ENCODE results near the gene CYTH2.
"Not testable (repeated sequence)": the region's sequence is repeated elsewhere in the genome, so short reads cannot be mapped to it uniquely, and the experiment has no call there.

Gene CYTH2

GRCh38 chr19:48511321-48511731 is 42.2 kb downstream of the CYTH2 start:
- DNase-seq (ENCODE audit: low read depth in 2 of 3, low spot score in 2 of 3): no peak

DNA sequence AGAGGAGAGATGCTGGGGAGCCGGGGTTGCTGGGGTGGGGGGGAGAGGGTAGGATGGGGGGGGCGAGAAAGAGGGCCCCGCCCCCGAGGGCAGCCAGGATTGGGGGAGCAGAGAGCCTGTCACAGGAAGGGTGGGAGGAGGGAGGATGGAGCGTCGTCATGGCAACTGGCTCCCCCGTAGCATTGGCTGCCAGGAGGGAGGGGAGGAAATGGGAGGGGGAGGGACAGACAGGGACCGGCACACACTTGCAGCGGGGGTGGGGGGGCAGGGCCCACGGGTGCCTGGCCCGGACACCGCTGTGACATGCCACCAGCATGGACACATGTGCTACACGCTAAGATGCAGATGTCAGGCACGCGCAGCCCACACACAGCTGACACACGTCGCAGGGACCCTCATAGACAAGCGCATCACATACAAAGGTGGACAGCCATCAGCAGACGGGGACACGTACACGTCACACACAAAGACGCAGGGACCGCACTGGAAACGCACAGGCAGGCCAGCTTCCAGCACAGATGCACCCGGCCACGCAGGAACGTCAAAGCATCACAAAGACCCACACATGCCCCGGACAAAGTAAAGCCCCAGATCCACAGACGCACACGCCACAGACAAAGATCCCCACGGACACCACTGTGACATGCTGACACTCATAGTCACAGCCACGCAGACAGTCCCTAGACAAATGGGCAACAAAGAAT is 42.8 kb downstream of the CYTH2 start, which contains the start of gene LMTK3:
TSS of gene LMTK3 (minus strand) at position 36 of the 704 bp plus-strand sequence. CDS start 259 bp downstream, outside the sequence.
- DNase-seq (ENCODE audit: low read depth in 2 of 3, low spot score in 2 of 3): peak in 2 of 3 experiments; percentile 44 to 55

GRCh38 chr19:48512504-48513288 is 43.5 kb downstream of the CYTH2 start:
- DNase-seq (ENCODE audit: low read depth in 2 of 3, low spot score in 2 of 3): no peak

- peak in 1 of 3 experiments; percentile 43 for DNase-seq (ENCODE audit: low read depth in 2 of 3, low spot score in 2 of 3)
Measured at GRCh38 chr19:48513289-48514122, 44.3 kb downstream of the CYTH2 start.

GRCh38 chr19:48514123-48514458 is 44.9 kb downstream of the CYTH2 start:
- no peak for DNase-seq (ENCODE audit: low read depth in 2 of 3, low spot score in 2 of 3)

DNA sequence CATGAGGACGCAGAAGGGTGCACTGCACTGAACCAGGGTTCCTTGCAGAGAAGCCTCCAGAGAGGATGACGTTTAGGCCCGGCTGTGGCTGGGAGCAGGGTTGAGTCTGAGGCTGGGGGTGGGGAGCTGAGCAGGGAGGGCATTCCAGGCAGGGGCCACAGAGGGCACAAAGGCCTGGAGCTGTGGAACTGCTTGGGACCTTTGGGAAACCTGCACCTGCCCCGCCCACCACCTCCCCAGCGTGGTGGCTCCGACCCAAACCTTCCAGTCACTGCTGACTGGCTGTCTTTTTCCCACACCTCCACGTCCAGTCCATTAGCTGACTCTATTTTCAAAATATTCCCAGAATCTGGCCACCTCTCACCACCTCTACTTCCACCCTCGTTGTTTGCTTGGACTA is 47.4 kb downstream of the CYTH2 start:
- no peak for DNase-seq (ENCODE audit: low read depth in 2 of 3, low spot score in 2 of 3)

DNA sequence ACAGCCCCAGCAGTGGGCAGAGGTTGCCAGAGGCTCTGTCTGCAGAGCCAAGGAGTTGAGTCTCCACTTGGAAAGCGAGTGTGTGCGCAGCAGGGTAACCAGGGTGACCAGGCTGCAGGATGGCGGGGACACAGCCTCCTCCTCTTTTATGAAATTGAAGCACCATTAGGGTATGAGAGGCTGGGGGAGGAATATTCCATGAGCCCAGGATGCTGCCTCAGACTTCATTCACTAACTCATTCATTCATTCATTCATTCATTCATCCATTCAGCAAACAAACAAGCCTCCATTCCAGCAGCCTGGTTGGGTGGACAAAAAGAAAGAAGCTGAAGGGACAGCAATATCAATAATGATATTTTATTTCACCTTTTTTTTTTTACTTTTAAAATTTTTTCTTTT is 49.0 kb downstream of the CYTH2 start:
- DNase-seq (ENCODE audit: low read depth in 2 of 3, low spot score in 2 of 3): no peak

- DNase-seq (ENCODE audit: low read depth in 2 of 3, low spot score in 2 of 3): not testable (repeated sequence)
Measured at GRCh38 chr19:48519426-48519825, 50.3 kb downstream of the CYTH2 start.

DNA sequence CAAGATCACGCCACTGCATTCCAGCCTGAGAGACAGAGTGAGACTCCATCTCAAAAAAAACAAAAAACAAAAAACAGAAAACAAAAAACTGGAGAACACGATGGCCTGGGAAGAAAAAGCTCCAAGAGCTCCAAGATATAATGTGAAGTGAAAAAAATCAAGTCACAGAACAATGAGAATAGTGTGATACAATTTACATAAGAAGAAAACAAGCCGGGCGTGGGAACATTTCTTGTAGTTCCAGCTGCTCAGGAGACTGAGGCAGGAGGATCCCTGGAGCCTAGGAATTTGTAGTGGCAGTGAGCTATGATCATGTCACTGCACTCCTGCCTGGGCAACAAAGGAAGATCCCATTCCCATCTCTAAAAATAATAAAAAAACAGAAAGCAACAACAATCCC is 51.0 kb downstream of the CYTH2 start:
- no peak for DNase-seq (ENCODE audit: low read depth in 2 of 3, low spot score in 2 of 3)

DNA sequence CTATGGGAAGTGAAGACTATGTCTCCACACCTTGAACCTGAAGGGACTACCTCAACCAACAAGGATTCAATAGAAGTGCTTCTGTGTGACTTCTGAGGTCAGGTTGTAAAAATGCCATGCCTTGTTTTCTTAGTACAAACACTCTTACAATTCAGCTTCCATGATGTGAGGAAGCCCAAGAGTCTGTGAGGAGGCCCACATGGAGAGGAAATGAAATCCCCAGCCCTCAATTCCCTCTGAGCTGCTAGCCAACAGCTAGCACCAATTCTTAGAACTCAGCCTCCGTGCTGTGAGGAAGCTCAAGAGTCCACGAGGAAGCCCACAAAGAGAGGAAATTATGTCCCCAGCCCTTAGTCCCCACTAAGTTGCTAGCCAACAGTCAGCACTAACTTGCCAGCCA is 55.1 kb downstream of the CYTH2 start:
- DNase-seq (ENCODE audit: low read depth in 2 of 3, low spot score in 2 of 3): no peak

- DNase-seq (ENCODE audit: low read depth in 2 of 3, low spot score in 2 of 3): no peak
Measured at GRCh38 chr19:48524732-48525131, 55.6 kb downstream of the CYTH2 start.

- no peak for DNase-seq (ENCODE audit: low read depth in 2 of 3, low spot score in 2 of 3)
Measured at GRCh38 chr19:48529156-48529555, 60.0 kb downstream of the CYTH2 start.

GRCh38 chr19:48530066-48530720 is 61.0 kb downstream of the CYTH2 start:
- no peak for DNase-seq (ENCODE audit: low read depth in 2 of 3, low spot score in 2 of 3)

- no peak for DNase-seq (ENCODE audit: low read depth in 2 of 3, low spot score in 2 of 3)
Measured at GRCh38 chr19:48530770-48531169, 61.6 kb downstream of the CYTH2 start.
